Kidney epithelial cell (primary cell): ENCODE results near the gene IGF2BP2. TPM values are rescaled to one million over a fixed set of nuclear protein-coding genes. Genes with fewer than 3 reads are reported as not detected.

ENCODE experiments used
- DNase-seq: peaks from one replicate; pipeline ENCODE4 v3.0.0-alpha.2; 2010; ENCODE audit warnings: low read depth
- H3K27me3 ChIP-seq: 2 replicates; pipeline ENCODE4 v1.6.0; 2011; ENCODE audit warnings: low read length; ENCODE audit not compliant: control insufficient read depth, insufficient read depth
- H3K36me3 ChIP-seq: 2 replicates; pipeline ENCODE4 v1.5.1; 2011; ENCODE audit warnings: low read length; ENCODE audit not compliant: control insufficient read depth, insufficient read depth
- H3K4me3 ChIP-seq: 2 replicates; pipeline ENCODE4 v1.5.1; 2011; ENCODE audit warnings: low read depth, mild to moderate bottlenecking, control low read depth, low read length
- total RNA-seq: library from RNA; depleted of rRNA; stranded (reverse); fragments of >200 nt; gene quantifications from 2 replicates; pipeline ENCODE4 v1.2.3, GENCODE V29; 2015
- TF ChIP-seq, protein P1 (sequence below): IDR thresholded peaks from 2 replicates; pipeline ENCODE4 v1.5.1; 2011; ENCODE audit warnings: mild to moderate bottlenecking, moderate library complexity, low read length, control low read depth, inconsistent platforms; ENCODE audit not compliant: insufficient read depth, poor library complexity, severe bottlenecking

Gene IGF2BP2
- total RNA-seq, 1 donor from 2014 or later: 77.0 TPM

DNA sequence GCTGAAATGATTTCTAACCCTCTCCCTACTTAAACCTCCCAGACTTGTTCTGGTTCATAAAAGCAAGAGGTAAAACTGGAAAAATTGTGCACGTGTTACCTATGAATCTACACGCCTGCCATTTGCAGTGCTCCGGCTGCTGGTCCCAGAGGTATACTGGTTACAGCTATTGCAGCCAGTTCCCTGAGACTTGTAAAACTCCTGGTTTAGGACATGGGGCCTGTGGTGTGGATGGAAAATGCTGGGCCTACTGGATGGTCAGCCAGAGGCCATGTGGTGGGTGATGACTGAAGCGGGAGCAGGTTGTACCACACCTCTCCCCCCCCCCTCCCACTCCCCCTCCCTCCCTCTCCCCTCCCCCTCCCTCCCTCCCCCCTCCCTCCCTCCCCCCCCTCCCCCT lies 193.7 kb downstream of the IGF2BP2 start:
- TF ChIP-seq, protein P1, sequence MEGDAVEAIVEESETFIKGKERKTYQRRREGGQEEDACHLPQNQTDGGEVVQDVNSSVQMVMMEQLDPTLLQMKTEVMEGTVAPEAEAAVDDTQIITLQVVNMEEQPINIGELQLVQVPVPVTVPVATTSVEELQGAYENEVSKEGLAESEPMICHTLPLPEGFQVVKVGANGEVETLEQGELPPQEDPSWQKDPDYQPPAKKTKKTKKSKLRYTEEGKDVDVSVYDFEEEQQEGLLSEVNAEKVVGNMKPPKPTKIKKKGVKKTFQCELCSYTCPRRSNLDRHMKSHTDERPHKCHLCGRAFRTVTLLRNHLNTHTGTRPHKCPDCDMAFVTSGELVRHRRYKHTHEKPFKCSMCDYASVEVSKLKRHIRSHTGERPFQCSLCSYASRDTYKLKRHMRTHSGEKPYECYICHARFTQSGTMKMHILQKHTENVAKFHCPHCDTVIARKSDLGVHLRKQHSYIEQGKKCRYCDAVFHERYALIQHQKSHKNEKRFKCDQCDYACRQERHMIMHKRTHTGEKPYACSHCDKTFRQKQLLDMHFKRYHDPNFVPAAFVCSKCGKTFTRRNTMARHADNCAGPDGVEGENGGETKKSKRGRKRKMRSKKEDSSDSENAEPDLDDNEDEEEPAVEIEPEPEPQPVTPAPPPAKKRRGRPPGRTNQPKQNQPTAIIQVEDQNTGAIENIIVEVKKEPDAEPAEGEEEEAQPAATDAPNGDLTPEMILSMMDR: no peak

DNA sequence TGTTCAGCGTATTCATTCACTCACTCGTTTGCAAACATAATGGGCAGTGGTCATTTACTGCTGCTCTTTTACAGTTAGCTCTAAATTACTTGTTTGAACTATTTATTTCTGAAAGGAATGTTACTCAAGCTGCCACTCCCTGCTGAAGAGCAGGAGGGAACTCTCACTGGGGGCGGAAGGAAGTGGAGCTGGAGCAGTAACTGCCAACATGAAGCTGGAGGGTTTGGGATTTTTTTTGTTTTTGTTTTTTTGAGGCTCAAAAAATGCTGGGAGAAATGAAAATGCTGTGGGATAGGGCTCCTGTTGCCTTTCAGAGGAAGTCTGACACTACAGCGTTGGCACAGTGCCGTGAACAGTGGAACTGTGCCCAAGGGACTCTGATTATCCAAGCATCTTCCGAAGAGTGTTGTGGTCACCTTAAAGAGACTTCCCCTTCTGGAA lies 194.6 kb downstream of the IGF2BP2 start:
- H3K36me3 ChIP-seq: no peaks in the 10 kb centered on the region
- H3K27me3 ChIP-seq: no peaks in the 10 kb centered on the region
- DNase-seq: no peak
- H3K4me3 ChIP-seq: no peak overlapping the region
- TF ChIP-seq, protein P1: no peak

More for the DNA sequence above, 193.7 kb downstream of the IGF2BP2 start:
- H3K36me3 ChIP-seq: no peaks in the 10 kb centered on the region
- DNase-seq: no peak
- no peak overlapping the region for H3K4me3 ChIP-seq
- no peaks in the 10 kb centered on the region for H3K27me3 ChIP-seq

DNA sequence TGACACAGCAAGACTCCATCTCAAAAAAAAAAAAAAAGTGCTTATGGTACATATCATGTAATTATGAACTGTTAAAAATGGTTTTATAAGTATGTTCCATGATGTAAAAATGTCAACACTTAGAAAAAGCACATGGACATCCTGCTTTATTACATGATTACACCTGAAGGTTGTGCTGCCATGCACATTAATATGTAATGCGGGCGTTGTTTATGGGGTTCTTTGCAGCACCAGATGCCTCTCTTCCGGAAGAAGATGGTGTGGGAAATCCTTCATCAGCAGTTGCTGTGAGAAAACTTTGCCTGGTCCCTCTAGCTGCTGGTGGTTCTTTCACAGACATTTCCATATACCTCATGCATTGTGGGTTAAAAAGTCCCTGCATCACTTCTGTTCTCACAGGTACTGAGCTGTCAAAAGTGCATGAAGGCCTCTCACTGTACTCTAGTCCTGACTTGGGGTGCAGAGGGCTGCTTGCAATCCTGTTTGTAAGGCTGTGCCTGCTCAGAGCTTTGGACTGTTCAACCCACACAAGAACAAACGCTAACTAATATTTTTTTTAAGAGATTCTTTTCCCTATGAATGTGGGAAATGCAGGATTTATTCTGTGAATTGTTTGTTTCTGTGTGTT lies 195.2 kb downstream of the IGF2BP2 start:
- TF ChIP-seq, protein P1: no peak
- no peak for DNase-seq
- Histone ChIP-seq H3K4me3 (no peak overlapping the region), H3K27me3 (no peaks in the 10 kb centered on the region), H3K36me3 (no peaks in the 10 kb centered on the region)

DNA sequence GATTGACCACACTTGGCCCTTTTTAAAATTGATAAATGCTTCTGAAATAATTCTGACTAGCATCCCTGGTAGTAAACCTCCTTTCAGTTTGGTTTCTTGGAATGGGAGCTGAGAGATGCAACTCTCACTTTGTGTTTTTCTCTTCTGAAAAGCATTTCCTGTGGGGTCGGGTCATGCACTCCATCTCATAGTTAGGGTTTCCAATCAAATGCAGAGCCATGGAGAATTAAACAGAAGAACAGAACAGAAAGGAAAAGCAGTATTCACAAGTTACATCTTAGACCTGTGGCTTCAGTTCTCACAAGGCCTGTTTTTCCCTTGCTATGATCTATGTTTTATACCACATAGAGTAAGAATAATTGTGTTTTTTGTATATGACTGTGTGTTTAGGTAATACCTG lies 199.1 kb downstream of the IGF2BP2 start:
- no peak for DNase-seq
- Histone ChIP-seq H3K27me3 (no peaks in the 10 kb centered on the region), H3K4me3 (no peak overlapping the region), H3K36me3 (no peaks in the 10 kb centered on the region)
- TF ChIP-seq, protein P1: no peak

DNA sequence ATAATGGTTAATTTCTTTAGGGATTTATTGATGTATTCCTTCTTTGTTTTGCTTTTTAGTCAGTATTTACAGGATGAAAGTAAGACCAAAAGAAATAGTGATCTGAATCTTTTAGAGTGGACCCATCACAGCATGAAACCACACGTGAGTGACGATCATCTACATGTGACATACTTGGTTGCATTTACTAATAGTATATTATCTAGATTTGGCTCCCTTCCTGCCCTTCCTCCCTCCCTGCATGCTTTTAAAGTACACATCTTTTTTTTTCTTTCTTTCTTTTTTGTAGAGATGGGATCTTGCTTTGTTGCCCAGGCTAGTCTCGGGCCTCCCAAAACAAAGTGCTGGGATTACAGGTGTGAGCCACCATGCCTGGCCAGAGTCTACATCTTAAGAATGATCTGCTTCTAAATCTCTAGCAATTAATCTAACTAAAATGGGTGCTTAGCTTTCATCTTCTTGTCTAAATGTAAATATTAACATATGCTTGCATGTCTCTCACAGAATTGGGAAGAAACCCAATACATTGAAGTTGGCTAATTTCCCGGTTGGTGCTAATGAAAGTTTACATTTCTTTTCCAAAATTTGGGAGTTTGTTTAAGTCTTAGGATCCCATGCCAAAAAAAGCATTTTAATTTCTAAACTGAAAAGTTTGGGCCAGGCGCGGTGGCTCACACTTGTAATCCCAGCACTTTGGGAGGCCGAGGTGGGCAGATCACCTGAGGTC lies 200.7 kb downstream of the IGF2BP2 start:
- DNase-seq: no peak
- Histone ChIP-seq H3K27me3 (no peaks in the 10 kb centered on the region), H3K36me3 (no peaks in the 10 kb centered on the region), H3K4me3 (no peak overlapping the region)
- TF ChIP-seq, protein P1: no peak
